ENCODE measurements around the gene SORCS3.

The SORCS3 gene

DNA sequence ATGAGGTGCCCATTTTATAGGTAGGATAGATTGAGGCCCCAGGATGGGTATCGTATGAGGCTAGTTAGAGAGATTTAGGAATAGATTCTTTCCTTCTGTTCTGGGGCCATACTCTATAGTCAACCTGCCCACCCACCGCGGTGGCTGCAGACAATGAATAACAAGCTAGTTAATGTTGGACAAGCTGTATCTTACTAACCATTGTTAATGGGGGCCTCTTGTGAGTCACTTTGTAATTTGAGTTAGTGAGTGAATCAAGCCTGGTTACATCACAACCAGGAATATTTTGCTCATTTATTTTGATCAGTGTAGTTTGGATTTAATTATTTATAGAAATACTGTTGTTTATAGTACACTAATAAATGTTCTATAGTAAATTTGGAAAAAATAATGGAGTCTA is 7.3 kb downstream of the SORCS3 start:
- DNase-seq = no peak

DNA sequence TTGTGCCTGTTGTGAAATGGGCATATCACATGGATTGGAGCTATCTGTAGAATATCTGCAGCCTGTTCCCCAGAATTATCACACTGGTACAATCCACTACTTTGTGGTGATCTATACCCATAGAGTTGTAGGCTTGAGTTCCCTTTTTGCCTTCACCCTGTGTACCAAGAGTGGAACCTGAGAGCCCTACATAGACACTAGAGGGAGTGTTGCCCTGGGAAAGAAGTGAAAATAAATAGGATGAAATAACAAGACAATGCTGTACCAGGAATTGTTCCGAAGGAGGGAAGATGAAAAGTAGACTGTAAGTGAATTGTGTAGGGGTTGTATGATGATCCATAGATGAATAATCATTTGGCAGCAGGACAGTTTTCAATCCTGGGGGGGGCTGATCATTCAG is 9.0 kb downstream of the SORCS3 start:
- no peak for DNase-seq

DNA sequence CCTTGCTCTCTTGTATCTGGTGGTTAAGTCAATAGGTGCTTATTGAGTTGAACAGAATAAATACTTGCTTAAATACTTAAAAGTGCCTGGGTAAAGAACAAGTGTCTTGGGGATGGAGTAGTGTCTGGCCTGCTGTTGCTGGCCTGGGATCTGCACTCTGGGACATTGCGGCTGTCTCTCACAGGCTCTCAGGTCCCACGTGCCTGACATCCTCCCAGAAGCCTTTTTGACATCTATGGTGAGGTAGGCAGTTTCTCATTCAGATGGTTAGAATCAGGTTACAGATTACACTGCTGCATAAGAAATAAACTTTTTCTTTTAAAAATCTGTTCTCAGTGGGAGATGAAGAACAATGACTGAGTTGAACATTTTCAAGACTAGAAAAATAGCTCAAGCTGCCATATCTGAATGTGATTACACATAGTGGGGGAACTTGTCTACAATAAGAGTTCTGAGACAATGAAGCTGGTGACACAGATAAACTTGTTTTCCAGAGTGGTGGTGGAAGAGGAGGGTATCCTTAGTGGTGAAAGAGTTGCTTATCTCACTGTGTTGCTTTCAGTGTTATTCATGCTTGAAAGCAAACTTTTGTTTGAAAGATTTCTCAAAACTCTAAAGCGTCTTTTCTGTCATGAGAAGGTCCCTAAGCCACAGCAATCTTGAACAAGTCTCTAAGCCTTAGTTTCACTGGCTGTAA is 9.7 kb downstream of the SORCS3 start:
- no peak for DNase-seq

DNA sequence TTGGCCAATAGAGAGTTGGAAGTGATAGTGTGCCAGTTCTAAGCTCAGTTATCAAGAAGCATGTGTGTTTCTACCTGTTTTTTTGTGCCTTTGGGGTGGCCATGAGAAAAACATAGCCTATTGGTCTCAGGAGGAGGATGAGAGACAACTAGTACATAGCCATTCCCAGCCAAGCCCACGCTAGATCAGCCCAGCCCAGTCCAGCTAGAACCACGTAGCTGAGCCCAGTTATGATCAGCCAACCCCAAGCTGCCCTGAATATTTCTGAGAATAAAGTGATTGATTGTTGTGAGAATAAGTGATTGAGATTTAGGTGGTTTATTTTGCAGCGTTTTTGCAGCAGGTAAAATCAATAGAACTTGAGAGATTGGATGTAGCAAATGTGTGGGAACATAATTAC is 15.9 kb downstream of the SORCS3 start:
- no peak for DNase-seq

DNA sequence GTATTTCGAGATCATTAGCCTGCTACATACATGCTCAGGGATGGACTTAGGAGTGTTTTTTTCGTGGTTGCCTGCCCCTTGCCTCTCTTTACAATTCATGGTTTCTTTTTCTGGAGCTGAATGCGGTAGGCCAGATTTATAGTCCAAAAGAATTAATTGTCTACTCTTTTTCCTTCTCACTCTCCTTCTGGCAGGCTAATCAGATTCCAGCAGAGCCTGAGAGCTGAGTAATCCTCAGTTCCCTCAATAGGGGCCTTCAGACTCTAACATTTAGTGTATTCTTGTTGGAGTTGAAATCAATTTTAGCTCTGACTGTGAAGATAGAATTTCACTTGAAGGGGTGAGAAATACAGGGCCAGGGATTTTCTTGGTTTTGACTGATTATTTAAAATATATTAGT is 16.4 kb downstream of the SORCS3 start:
- DNase-seq = no peak

DNA sequence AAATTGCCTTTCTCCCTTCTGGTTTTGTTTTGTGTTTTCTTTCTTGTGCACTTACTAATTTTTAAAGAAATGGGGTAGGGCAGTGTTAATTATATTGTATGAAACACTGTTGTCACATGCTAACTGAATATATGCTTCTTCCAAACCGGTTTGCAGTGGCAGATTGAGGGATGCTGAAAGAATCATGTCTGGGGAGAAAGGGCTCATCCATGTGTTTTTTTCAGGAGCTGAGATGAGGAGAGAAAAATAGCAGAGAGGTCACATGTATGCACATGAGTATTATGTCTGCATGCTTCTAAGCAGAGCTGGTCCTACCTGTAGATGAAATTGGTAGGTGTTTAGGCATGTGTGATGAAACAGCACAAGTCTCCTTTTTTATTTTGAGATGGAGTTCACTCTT is 17.0 kb downstream of the SORCS3 start:
- no peak for DNase-seq

DNA sequence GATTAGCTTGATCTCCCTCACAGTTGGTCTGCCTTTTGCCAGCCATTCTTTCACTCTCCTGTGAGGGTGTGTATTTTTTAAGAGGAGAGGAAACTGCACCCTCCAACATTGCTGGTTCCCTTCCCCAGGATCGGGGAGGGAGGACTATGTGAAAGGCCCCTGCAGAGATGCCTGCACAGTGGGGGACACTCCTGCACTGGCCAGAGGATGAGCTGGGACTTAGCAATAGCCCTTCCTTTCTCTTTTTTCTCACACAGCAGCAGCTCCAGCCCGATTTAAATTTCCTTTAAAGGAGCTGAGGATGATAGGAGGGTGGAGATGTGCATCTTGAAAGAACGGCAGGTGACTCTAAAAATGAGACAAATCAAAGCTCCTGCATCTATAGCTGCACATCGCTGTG is 18.7 kb downstream of the SORCS3 start:
- DNase-seq = no peak

DNA sequence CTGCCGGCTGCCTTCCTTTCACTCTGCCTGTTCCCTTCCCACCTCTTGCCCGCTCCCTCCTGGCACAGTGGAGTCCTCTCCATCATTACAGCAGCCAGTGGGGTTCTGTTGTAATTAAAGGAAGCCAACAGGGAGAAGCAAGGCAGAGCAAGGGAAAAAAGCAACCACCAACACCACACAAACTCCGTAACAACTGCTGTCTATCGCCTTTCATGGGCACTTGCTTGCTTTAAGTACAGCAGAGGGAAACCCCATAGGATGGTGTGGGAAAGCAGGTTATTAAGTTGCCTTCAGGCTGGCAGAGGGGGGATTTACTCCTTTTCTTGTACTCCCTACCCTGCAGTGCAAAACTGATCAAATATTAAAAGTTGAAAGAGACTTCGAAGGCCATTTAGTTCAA is 22.0 kb downstream of the SORCS3 start:
- no peak for DNase-seq

DNA sequence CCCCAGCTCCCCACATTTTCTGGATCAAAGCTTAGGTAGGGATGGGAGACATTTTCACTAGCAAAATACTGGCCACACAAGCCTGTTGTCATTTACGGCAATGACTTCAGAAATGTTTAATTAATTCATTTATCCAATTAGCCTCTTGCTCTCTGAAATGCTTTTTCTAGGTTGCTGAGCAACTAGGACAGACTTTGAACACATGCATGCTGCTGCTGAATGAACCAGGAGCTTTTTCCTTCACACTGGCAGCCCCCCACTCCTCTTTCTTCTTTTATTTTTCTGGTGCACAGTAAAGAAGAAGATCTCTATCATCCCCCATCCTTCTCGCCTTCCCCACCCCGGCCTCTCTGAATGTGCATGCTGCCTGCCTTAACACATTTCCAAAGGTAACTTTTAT is 22.5 kb downstream of the SORCS3 start:
- no peak for DNase-seq

DNA sequence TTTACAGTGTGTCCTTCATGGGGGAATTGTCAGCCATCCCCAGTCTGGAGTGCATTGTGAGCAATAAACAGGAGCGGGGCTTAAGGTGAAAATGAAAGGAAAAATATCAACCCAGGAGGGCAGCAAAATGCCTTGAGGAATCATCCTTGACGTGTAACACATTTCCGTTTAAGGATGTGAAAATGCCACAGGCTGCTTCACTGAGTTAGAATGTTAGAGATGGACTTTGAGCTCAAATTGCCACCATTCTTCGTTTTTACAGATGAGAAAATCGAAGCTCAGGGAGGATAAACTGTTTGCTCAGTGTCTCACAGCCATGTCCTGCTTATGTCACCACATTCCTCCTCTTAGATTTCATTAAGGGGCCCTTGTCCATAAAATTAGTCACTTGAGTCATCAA is 23.1 kb downstream of the SORCS3 start:
- DNase-seq = no peak

DNA sequence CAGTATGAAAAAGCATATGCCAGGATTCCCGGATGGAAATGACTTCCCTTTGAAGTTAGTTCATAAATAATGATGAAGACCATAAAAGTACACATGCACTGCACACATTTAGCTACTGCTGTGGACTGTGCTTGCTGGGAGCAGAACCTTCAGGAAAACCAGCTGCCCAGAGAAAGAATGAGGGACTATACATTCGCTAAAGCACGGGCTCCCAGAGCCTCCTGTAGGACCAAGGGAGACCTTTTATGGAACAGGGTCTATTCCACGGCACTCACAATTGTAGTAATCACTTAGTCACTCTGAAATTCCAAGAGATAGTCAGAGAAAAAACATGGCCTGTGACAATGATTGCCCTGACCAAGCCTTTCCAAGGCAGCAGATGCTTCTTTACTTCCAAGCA is 24.1 kb downstream of the SORCS3 start:
- DNase-seq = no peak

DNA sequence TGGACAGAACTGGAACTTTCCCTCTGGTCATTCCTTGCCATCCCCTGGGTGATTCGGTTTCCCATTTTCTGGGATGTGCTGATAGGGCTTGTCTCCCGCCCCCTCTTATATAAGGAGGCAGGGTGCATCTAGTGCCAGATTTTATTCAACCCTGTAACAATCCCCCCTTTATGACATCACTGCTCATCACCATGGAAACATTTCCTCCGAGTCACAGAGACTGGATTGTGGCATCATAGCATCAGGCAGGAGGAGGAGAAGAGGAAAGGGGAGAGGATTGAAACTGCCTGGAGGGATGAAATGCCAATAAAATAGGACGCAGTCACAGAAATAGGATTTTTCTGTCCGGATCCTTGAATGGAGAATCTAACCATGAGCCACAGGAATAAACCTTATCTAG is 25.0 kb downstream of the SORCS3 start:
- no peak for DNase-seq

DNA sequence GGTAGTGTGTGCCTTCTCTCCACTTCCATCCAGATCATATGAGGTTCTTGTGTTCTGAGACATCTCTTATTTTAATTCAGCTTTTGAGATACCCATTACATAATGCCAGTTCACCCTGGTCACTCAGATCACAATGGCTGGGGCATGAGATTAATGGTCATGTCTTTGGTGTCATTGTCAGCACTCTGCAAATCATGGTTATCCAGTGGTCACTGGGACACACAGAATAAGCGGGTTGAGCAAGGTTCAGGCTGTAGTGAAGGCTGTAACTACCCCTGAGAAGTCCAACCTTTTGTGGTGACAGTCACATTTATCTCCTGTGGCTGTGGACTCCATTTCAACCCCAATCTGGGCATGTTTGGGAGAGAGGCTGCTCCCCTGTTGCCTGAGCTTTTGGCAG is 35.8 kb downstream of the SORCS3 start:
- no peak for DNase-seq

DNA sequence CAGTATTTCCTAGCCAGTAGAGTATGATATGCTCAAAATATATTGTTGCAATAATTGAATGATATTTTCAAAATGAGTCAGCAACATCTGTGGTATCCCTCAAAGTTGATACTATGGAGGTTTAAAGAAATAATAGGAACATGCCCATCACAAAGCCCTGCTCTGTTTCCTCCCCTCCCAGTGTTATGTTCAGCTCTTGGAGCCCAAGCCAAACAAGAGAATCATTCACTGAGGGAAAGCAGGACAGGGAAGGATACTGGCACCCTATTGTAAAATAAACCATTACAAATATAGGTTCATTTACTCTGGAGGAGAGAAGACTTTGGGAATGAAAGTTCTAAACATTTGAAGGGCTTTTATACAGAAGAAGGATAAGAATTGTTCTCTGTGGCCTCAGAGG is 37.6 kb downstream of the SORCS3 start:
- no peak for DNase-seq

DNA sequence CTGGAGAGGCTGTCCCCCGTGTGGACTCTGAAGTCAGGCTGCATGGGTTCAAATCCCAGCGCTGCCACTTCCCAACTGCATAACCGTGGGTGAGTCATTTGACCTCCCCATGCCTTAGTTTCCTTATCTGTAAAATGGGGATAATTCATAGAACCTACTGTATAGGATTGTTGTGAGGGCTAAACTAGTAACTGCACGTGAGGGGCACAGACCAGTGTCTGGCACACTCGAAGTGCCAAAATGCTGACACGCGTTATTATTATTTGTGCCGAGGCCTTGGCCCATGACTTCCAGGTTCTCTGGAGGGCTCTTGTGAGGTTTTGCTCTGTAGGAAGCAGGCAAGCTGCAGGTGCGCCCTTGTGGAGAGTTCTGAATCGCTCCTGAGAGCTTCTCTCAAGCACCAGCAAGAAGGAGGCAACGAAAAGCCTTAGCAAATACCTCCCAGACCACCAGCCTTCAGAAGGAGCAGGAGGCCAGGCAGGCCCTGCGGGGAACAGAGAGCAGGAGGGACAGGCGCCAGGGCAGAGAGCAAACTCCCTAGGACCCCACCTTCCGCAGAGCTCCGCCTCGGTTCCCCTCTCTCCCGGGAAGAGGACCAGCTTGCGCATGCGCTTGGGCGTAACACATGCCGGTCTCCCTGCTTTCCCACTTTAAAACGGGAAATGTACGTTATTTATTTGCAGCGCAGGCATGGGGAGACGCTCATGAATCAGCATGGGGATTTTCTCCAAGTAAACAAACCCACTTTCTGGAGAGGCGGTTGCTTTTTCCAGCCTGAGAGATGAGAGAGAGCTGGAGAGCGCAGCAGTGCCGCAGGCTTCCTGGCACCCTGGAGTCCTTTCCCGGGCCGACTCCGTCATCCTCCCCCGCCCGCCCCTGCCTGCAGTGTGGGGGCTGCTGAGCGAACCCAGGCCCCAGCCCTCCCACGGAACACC is 39.6 kb downstream of the SORCS3 start:
- no peak for DNase-seq

DNA sequence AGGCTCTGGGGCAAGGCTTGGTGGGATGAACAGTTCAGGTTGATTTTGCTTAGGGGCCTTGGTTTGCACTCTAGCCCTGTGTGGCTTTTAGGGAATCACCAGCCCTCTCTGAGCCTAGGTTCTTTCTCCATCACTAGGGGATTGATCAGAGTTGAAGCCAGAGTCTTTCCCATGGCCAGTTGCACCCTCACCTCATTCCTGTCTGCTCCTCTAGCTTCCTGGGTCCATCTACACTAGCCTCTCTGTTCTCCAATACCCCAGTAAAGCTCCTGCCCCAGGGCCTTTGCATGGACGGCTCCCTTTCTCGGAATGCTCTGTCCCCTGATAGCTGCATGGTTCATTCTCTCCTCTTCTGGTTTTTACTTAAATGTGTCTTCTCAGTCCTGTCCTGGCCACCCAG is 40.4 kb downstream of the SORCS3 start:
- DNase-seq = no peak

DNA sequence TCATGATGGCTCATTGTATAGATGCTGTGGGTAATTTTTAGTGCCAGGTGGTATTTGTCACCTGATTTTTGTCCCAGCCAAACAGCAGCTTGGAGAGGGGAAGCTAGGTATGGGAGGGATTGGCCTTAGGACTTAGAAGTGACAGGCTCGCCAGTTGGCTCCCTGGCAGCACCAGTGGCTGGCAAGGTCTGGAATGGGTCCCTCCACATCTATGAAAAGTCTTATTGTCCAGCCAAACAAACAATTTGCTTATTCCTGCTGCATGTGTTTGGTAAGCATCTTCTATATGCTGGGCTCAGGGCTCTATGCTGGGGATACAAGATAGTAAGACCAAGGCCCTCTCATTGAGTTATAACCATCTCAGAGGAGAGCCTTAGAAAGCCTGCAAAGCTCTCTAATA is 42.5 kb downstream of the SORCS3 start:
- DNase-seq = no peak

DNA sequence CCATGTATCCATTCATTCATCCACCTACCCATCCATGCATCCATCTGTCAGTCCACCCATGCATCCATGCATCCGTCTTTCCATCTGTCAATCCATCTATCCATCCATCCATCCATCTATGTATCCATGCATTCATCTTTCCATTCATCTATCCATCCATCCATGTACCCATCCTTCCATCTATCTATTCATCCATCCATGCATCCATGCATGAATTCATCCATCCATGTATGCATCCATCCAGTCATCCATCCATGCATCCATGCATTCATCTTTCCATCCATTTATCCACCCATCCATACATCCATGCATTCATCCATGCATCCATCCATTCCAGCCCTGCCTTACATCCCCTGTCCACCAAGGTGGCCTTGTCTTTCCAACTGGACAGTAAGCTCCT is 45.7 kb downstream of the SORCS3 start:
- DNase-seq = no peak

DNA sequence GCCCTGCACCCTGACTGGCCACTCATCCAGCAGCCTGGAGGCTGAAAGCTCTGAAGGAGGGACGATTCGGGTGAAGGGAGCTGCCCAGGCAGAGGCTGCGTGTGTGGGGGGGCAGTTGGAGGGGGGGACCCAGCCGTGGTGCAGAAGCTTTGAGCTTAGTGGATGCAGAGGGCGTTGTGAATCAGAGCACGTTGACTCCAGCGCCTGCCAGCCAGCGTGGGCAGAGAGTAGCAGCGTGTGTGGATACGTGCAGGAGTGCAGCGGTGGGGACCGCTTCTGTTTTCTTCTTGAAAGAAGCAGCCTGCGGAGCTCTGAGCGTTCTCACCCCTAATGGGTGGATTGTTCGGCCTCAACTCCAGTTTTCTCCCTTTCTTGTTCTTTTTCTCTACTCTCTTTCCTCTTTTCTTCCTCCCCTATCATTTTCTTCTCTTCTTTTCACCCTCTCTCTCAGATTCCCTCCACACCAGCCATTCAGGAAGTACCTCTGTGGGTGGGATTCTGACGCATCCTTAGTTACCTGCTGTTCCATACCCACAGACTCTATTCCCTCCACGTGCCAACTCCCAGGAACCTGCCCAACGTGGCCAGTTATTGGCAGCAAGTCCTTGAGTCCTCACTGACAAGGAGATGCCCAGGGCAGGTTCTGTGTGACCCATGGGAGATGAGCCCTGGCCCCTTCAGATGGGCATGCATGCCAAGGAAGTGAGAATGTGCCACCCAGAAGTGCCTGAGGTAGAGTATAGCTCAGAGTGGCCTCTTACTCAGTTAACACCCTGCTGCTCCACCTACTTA is 47.4 kb downstream of the SORCS3 start:
- DNase-seq = no peak

DNA sequence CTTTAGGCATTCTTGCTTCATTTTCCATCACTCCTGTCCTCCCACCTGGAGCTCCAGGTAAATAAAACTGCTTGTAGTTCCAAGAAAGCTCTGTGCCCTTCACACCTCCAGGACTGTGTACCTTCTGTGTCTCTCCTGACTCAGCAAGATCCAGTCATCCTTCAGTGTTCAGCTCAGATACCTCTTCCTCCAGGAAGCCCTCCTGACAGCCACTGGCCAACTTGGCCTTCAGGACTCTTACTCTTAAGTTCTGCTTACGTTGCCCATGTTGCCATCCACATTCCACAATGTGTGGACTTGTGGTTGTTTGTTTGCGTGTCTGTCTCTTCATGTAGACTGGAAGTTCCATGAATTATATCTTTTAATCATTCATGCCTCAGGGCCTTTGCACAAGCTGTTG is 48.0 kb downstream of the SORCS3 start:
- no peak for DNase-seq

DNA sequence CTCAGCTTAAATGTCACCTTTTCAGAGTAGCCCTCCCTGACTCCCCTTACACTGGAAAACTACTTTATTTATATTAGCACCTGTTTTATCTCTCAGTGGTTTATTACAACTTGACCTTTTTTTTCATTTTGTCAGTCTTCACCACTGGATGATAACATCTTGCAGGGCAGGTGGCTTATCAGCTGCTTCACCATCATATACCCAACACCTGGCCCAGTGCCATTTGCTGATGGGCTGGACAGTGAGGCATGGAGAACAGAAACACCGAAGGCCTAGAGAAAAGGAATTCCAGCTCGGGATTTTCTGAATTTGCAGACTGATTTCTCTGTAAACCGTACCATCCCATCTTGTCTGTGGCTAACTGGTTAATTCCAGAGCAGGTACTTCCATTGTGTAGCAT is 48.5 kb downstream of the SORCS3 start:
- no peak for DNase-seq

DNA sequence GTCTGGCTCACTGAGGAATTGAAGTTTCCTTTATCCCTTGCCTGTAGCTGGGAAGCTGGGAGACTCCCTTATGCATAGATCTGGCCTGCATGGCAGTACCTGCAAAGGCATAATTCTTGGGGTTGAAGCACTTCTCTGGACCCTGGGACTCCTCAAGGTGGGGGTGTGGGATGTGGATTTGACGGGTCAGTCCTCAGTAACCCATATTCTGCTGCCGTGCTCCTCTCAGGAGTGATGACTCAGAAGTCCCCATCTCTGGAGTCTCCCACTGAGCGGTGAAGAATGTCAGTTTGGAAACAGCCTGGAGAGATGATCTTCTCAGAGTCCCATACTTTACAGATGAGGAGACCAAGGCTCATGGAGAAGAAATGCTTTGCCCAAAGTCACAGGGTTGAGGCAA is 49.0 kb downstream of the SORCS3 start:
- no peak for DNase-seq

DNA sequence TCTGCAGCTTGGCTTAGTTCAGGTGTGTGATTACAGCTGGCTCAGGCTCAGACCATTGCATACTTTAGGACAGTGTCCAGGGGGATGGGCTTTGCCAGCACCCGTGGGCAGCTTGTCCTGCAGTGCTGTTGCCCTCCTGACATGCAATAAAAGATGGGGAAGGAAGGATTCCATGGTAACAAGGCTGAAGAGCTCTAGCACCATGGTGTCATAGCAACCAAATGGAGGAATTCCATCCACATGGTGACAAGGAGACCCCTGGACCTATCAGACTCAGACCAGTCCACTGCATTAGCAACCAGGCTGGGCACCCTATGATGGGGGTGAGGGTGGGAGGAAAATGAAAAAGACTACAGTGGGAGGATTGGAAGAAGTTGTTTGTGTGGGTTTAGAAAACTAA is 49.9 kb downstream of the SORCS3 start:
- DNase-seq = no peak

DNA sequence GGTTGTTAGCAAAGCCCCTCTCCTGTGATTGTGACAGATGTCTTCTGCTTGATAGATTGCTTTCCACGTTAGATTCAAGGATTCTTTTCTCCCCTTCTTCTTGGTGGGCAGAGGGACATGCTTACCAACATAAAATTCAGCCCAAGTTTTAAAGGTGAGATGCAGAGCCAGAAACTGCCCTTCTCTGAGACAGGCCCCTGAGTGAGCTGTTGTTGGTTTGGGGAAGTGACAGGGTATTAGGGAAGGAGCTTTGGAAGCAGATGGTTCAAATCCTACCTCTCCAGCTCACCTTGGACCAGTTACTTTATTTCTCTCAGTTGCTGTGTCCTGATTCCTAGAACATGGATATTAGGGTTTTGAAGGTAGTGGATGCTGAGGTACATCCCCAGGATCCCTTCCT is 53.0 kb downstream of the SORCS3 start:
- no peak for DNase-seq
